Amniotic epithelial cell (primary cell): ENCODE data around the gene OLFML1.

Source experiments
- DNase-seq: peaks from one replicate; pipeline ENCODE4 v3.0.0-alpha.2; 2010; ENCODE audit warnings: low read depth

OLFML1 gene

GRCh38 chr11:7485186-7486097 lies at the start of gene OLFML1:
OLFML1 (plus strand) TSS chr11:7485506; CDS start chr11:7485876, 370 bp downstream.
- no peak for DNase-seq

- DNase-seq, result no peak
Observed at GRCh38 chr11:7436146-7436545, 49.2 kb upstream of the OLFML1 start.

GRCh38 chr11:7436657-7437056 lies 48.6 kb upstream of the OLFML1 start:
- DNase-seq, result no peak

- DNase-seq, result no peak
Observed at GRCh38 chr11:7437696-7438095, 47.6 kb upstream of the OLFML1 start.

- no peak for DNase-seq
Observed at GRCh38 chr11:7439746-7440320, 45.5 kb upstream of the OLFML1 start.

- DNase-seq, result peak; percentile 11
Observed at GRCh38 chr11:7442588-7443215, 42.6 kb upstream of the OLFML1 start.

GRCh38 chr11:7444091-7444981 lies 41.0 kb upstream of the OLFML1 start:
- no peak for DNase-seq

- DNase-seq, result no peak
Observed at GRCh38 chr11:7445564-7445963, 39.7 kb upstream of the OLFML1 start.

GRCh38 chr11:7448201-7448600 lies 37.1 kb upstream of the OLFML1 start:
- no peak for DNase-seq

GRCh38 chr11:7449211-7449840 lies 36.0 kb upstream of the OLFML1 start:
- DNase-seq, result no peak

GRCh38 chr11:7449841-7450214 lies 35.5 kb upstream of the OLFML1 start:
- no peak for DNase-seq

GRCh38 chr11:7450836-7451235 lies 34.5 kb upstream of the OLFML1 start:
- no peak for DNase-seq

- DNase-seq, result no peak
Observed at GRCh38 chr11:7451520-7451919, 33.8 kb upstream of the OLFML1 start.

GRCh38 chr11:7451952-7452494 lies 33.3 kb upstream of the OLFML1 start:
- DNase-seq, result no peak

- no peak for DNase-seq
Observed at GRCh38 chr11:7454854-7455253, 30.5 kb upstream of the OLFML1 start.

GRCh38 chr11:7457211-7457610 lies 28.1 kb upstream of the OLFML1 start:
- no peak for DNase-seq

- no peak for DNase-seq
Observed at GRCh38 chr11:7462706-7463105, 22.6 kb upstream of the OLFML1 start.

- no peak for DNase-seq
Observed at GRCh38 chr11:7467652-7468051, 17.7 kb upstream of the OLFML1 start.

- DNase-seq, result no peak
Observed at GRCh38 chr11:7469351-7469865, 15.9 kb upstream of the OLFML1 start.

GRCh38 chr11:7471071-7471470 lies 14.2 kb upstream of the OLFML1 start:
- no peak for DNase-seq

GRCh38 chr11:7473717-7474116 lies 11.6 kb upstream of the OLFML1 start:
- DNase-seq, result no peak
